Endometrium (tissue), 2 donors: Measurements from ENCODE around the gene ARRDC5.
"Not testable (repeated sequence)": the region's sequence is repeated elsewhere in the genome, so short reads cannot be mapped to it uniquely, and the experiment has no call there.

Experiments used
- FAIRE-seq: peaks from 2 replicates; lab custom pipeline; 2012; peaks lifted over from hg19 to GRCh38; lab: Jason Lieb, UNC
- donor health status: control.
- donor health status: control.

Gene ARRDC5

GRCh38 chr19:4909897-4910593 lies 7.3 kb upstream of the ARRDC5 start:
- no peak for FAIRE-seq

GRCh38 chr19:4909156-4909896 lies 6.6 kb upstream of the ARRDC5 start, which contains the start of gene UHRF1:
TSS of gene UHRF1 (plus strand) at chr19:4909501. CDS start at chr19:4910886, 1,385 bp downstream.
- FAIRE-seq = no peak

GRCh38 chr19:4908781-4909155 lies 6.1 kb upstream of the ARRDC5 start:
- FAIRE-seq = no peak

- no peak for FAIRE-seq
These were observed 5.7 kb upstream of the ARRDC5 start for GRCh38 chr19:4908360-4908759.

DNA sequence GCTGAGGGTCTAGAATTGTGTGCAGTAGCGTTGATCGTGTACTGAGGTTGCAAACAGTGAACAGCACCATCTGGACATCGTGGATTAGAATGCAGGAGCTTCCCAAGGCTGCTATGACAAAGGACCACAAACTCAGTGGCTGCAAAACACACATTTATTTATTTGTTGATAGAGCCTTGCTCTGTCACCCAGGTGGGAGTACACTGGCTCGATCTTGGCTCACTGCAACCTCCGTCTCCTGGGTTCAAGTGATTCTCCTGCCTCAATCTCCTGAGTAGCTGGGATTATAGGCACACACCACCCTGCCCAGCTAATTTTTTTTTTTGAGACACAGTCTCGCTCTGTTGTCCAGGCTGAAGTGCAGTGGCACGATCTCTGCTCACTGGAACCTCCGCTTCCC lies 4.3 kb upstream of the ARRDC5 start:
- no peak for FAIRE-seq

- no peak for FAIRE-seq
These were observed 1.8 kb upstream of the ARRDC5 start for GRCh38 chr19:4904481-4904880.

DNA sequence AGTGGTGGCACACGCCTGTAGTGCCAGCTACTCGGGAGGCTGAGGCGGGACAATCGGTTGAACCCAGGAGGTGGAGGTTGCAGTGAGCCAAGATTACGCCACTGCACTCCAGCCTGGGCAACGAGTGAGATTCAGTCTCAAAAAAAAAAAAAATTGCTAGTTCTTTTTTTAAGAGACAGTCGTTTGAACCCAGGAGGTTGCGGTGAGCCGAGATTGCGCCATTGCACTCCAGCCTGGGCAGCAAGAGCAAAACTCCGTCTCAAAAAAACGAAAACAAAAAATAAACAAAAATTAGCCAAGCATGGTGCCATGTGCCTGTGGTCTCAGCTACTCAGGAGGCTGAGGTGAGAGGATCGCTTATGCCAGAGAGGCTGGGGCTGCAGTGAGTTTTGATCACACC lies 1.8 kb downstream of the ARRDC5 start:
- FAIRE-seq = not testable (repeated sequence)

GRCh38 chr19:4897146-4897545 lies 5.5 kb downstream of the ARRDC5 start:
- no peak for FAIRE-seq

DNA sequence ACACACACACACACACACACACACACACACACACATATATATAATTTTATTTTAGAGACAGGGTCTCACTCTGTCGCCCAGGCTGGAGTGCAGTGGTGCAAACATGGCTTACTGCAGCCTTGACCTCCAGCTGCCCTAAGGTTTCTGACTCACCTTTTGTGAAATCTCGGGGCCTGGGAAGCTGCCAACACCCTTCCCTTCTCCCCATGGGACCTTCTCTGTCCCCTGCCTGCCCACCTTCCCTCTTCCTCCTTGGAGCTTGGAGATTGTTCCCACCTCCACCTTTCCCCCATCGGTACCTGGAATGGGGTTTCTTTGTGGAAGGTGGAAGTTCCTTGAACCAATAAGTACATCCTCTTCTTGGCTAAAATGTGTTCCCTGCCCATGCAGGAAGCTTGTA lies 6.3 kb downstream of the ARRDC5 start:
- no peak for FAIRE-seq

- not testable (repeated sequence) for FAIRE-seq
These were observed 9.7 kb downstream of the ARRDC5 start for GRCh38 chr19:4892962-4893361.

DNA sequence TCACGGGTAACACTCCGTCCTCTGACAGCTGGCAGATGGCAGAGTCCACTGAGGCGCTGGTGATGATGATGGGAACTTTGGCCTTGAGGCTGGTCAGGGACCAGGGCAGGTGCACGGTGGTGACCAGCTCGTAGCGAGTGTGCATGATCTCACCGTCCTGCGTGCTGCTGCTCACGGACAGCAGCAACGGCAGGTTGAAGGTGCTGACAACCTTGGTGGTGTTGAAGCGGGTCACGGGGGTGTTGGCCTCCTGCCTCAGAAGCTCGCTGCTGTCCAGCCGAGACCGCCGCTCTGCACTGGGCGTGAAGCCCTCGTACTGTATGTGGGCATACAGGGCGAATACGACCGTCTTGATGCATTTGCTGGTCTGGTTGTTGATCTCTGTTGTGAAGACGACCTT lies 11.6 kb downstream of the ARRDC5 start:
- FAIRE-seq = no peak

GRCh38 chr19:4889034-4889815 lies 13.5 kb downstream of the ARRDC5 start:
- no peak for FAIRE-seq

DNA sequence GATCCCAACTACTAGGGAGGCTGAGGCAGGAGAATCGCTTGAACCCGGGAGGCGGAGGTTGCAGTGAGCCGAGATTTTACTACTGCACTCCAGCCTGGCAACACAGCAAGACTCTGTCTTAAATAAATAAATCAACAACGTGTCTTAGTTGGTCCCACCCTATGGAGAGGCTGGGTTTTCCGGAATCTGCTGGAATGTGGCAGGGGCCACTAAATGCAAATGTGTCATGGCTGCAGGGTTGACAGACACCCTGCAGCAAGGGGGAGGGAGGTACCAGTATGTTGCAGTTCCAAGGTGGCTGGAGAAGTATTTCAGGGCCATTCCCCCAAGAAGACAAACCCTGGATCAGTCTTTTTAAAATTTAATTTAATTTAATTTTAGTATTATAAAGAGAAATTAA lies 14.9 kb downstream of the ARRDC5 start:
- FAIRE-seq = not testable (repeated sequence)

DNA sequence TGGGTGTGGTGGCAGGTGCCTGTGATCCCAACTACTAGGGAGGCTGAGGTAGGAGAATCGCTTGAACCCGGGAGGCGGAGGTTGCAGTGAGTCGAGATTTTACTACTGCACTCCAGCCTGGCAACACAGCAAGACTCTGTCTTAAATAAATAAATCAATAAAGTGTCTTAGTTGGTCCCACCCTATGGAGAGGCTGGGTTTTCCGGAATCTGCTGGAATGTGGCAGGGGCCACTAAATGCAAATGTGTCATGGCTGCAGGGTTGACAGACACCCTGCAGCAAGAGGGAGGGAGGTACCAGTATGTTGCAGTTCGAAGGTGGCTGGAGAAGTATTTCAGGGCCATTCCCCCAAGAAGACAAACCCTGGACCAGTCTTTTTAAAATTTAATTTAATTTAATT lies 17.7 kb downstream of the ARRDC5 start:
- FAIRE-seq = not testable (repeated sequence)

DNA sequence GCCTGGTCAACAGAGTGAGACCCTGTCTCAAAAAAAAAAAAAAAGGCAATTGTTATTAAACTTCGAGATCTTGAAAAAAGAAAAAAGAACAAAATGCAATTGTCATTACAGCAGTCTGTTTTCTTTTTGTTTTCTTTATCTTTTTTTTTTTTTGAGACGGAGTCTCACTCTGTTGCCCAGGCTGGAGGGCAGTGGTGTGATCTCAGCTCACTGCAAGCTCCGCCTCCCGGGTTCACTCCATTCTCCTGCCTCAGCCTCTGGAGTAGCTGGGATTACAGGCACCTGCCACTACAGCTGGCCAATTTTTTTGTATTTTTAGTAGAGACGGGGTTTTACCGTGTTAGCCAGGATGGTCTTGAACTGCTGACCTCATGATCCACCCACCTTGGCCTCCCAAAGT lies 19.8 kb downstream of the ARRDC5 start:
- FAIRE-seq = not testable (repeated sequence)

- no peak for FAIRE-seq
These were observed 23.7 kb downstream of the ARRDC5 start for GRCh38 chr19:4879041-4879440.

DNA sequence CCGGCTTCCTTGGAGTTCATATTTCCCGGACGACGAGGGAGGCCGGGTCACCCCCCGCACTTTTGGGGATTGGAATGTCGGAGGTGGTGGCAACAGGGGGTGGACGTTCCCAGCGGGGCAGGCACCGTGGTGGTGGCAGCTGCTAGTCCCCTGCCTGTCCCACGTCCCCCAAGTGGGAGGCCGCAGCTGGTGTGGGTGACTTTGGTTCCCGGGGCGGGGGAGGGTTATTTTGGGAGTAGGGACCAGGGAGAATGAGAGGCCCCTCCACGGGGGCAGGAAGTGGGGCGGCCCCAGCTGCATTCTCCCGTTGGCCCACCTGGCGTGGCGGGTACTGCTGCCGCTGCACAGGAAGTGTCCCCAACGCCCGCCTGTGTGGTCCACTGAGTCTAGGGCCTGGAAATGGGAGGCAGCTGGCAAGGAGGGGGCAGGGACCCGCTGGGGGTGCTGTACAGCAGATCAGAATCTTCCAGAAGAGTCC lies 24.2 kb downstream of the ARRDC5 start:
- no peak for FAIRE-seq

GRCh38 chr19:4877753-4878490 lies 24.8 kb downstream of the ARRDC5 start:
- no peak for FAIRE-seq

DNA sequence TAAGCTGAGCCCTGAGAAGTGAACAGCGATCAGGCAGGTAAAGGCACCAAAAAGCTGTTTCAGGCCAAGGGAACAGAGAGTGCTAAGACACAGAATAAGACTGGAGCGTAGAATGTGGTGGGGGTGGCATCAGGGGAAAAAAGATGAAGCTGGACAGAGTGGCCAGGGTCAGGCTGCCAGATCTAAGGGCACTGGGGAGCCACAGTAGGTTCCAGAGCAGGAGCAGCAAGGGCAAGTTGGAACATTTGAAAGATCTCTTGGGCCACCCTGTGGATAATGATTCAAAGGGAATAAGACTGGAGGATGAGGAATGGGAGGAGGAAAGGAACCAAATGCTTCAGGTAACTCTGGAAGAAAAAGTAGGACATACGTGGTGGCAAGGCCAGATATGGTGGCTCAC lies 28.8 kb downstream of the ARRDC5 start:
- FAIRE-seq = no peak

GRCh38 chr19:4871711-4872110 lies 31.0 kb downstream of the ARRDC5 start:
- no peak for FAIRE-seq

DNA sequence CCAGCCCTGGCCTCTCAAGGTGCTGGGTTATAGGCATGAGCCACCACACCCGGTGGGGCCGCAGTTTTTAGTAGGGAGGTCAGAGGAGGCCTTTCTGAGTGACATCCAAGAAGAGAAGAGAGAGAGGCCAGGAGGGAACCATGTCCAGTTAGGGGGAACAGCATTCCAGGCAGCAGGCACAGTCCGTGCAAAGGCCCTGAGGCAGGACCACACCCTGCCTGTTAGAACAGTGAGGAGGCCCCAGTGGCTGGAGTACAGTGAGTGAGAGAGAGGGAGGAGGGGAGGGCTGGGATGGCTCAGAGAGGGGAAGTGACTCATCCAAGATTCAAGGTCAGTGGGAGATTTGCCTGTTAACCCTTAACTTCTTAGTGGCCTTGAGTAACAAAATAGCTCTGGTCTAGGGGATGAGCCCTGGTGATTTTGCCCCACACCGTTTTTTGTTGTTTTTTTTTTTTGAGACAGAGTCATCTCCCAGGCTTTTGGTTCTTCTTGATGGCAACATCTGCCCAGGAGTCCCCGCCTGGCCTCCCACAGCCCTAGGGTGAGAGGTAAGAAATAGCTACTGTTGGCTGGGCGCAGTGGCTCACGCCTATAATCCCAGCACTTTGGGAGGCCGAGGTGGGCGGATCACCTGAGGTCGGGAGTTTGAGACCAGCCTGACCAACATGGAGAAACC lies 32.5 kb downstream of the ARRDC5 start:
- no peak for FAIRE-seq
